Measurements from ENCODE around the gene TFF2.
A peak's percentile ranks its signal among the peaks of the same experiment; 100 is the strongest.

The TFF2 gene

GRCh38 chr21:42346866-42347600 is 3.8 kb downstream of the TFF2 start:
- DNase-seq (ENCODE audit: extremely low read depth in 1 of 2, low read depth in 1 of 2), result no peak

GRCh38 chr21:42346441-42346840 is 4.4 kb downstream of the TFF2 start:
- no peak for DNase-seq (ENCODE audit: extremely low read depth in 1 of 2, low read depth in 1 of 2)

GRCh38 chr21:42344631-42345030 is 6.2 kb downstream of the TFF2 start:
- DNase-seq (ENCODE audit: extremely low read depth in 1 of 2, low read depth in 1 of 2), result no peak

- DNase-seq (ENCODE audit: extremely low read depth in 1 of 2, low read depth in 1 of 2), result no peak
Measured at GRCh38 chr21:42343963-42344510, 6.8 kb downstream of the TFF2 start.

- DNase-seq (ENCODE audit: extremely low read depth in 1 of 2, low read depth in 1 of 2), result no peak
Measured at GRCh38 chr21:42343556-42343955, 7.2 kb downstream of the TFF2 start.

GRCh38 chr21:42343101-42343500 is 7.7 kb downstream of the TFF2 start:
- no peak for DNase-seq (ENCODE audit: extremely low read depth in 1 of 2, low read depth in 1 of 2)

GRCh38 chr21:42341776-42342542 is 8.8 kb downstream of the TFF2 start:
- DNase-seq (ENCODE audit: extremely low read depth in 1 of 2, low read depth in 1 of 2), result no peak

- no peak for DNase-seq (ENCODE audit: extremely low read depth in 1 of 2, low read depth in 1 of 2)
Measured at GRCh38 chr21:42340187-42341050, 10.4 kb downstream of the TFF2 start.

GRCh38 chr21:42338729-42339715 is 11.8 kb downstream of the TFF2 start:
- DNase-seq (ENCODE audit: extremely low read depth in 1 of 2, low read depth in 1 of 2), result no peak

GRCh38 chr21:42337830-42338728 is 12.7 kb downstream of the TFF2 start:
- DNase-seq (ENCODE audit: extremely low read depth in 1 of 2, low read depth in 1 of 2), result peak; percentile 67 to 75

GRCh38 chr21:42337276-42337675 is 13.5 kb downstream of the TFF2 start:
- DNase-seq (ENCODE audit: extremely low read depth in 1 of 2, low read depth in 1 of 2), result no peak

- no peak for DNase-seq (ENCODE audit: extremely low read depth in 1 of 2, low read depth in 1 of 2)
Measured at GRCh38 chr21:42336054-42336453, 14.7 kb downstream of the TFF2 start.

GRCh38 chr21:42332557-42333317 is 18.1 kb downstream of the TFF2 start:
- DNase-seq (ENCODE audit: extremely low read depth in 1 of 2, low read depth in 1 of 2), result no peak

GRCh38 chr21:42331660-42332059 is 19.1 kb downstream of the TFF2 start:
- DNase-seq (ENCODE audit: extremely low read depth in 1 of 2, low read depth in 1 of 2), result no peak

GRCh38 chr21:42330380-42331371 is 20.1 kb downstream of the TFF2 start:
- no peak for DNase-seq (ENCODE audit: extremely low read depth in 1 of 2, low read depth in 1 of 2)

GRCh38 chr21:42324896-42325295 is 25.9 kb downstream of the TFF2 start:
- DNase-seq (ENCODE audit: extremely low read depth in 1 of 2, low read depth in 1 of 2), result no peak

GRCh38 chr21:42321845-42322244 is 28.9 kb downstream of the TFF2 start:
- DNase-seq (ENCODE audit: extremely low read depth in 1 of 2, low read depth in 1 of 2), result no peak
